Brain microvascular endothelial cell (primary cell): ENCODE measurements around the gene TTLL3.

Experiments
- DNase-seq: peaks from one replicate; pipeline ENCODE4 v3.0.0-alpha.2; 2020
- H3K27ac ChIP-seq: fragments of 250-450 bp; sonication (Bioruptor Pico); 2 replicates; pipeline ENCODE4 v1.5.1; 2020; ENCODE audit warnings: mild to moderate bottlenecking, moderate library complexity
- H3K27me3 ChIP-seq: fragments of 250-450 bp; sonication (Bioruptor Pico); replicated peaks from 2 replicates; pipeline ENCODE4 v1.5.1; 2020; ENCODE audit warnings: mild to moderate bottlenecking
- H3K36me3 ChIP-seq: fragments of 250-450 bp; sonication (Bioruptor Pico); replicated peaks from 2 replicates; pipeline ENCODE4 v1.5.1; 2020; ENCODE audit warnings: mild to moderate bottlenecking
- H3K4me3 ChIP-seq: 2 replicates; pipeline ENCODE4 v1.5.1; 2011; ENCODE audit warnings: low read depth, mild to moderate bottlenecking, control low read depth, low read length, moderate library complexity
- CTCF ChIP-seq: IDR thresholded peaks from 2 replicates; pipeline ENCODE4 v1.5.1; 2011; ENCODE audit warnings: low read depth, mild to moderate bottlenecking, moderate library complexity, low read length, control low read depth, inconsistent platforms; ENCODE audit errors: missing control alignments
- in situ Hi-C: cut with HindIII; loops from 2 replicates; pipeline ENCODE4 v1.10.0; 2017; ENCODE audit warnings: low sequenced_read_pairs, low pct_ligation_motif_present

Gene TTLL3

GRCh38 chr3:9809615-9810432 is at the start of gene TTLL3:
TTLL3 (plus strand) TSS chr3:9810262; CDS start chr3:9810662, 400 bp downstream.
- Histone ChIP-seq H3K27me3 (no peaks in the 10 kb centered on the region), H3K27ac (peak within 1 kb of the TSS; percentile 21), H3K4me3 (peak within 1 kb of the TSS; percentile 54), H3K36me3 (peaks cover 31% of the 10 kb centered on the region)
- in situ Hi-C loops, result no loop called here
- peak; percentile 57 for DNase-seq
- no peak for TF ChIP-seq CTCF

- no peak for TF ChIP-seq CTCF
- no peak for DNase-seq
- Histone ChIP-seq H3K27me3 (no peaks in the 10 kb centered on the region), H3K27ac (no peak overlapping the region), H3K4me3 (no peak overlapping the region), H3K36me3 (peaks cover 23% of the 10 kb centered on the region)
- in situ Hi-C loops, result no loop called here
Observed at GRCh38 chr3:9760779-9761505, 49.1 kb upstream of the TTLL3 start.

- Histone ChIP-seq H3K4me3 (no peak overlapping the region), H3K27me3 (no peaks in the 10 kb centered on the region), H3K27ac (no peak overlapping the region), H3K36me3 (peaks cover 18% of the 10 kb centered on the region)
- in situ Hi-C loops, result no loop called here
- no peak for DNase-seq
- no peak for TF ChIP-seq CTCF
Observed at GRCh38 chr3:9761919-9762318, 48.1 kb upstream of the TTLL3 start.

GRCh38 chr3:9762871-9763270 is 47.2 kb upstream of the TTLL3 start:
- Histone ChIP-seq H3K36me3 (peaks cover 11% of the 10 kb centered on the region), H3K27ac (no peak overlapping the region), H3K27me3 (no peaks in the 10 kb centered on the region), H3K4me3 (no peak overlapping the region)
- in situ Hi-C loops, result no loop called here
- no peak for DNase-seq
- no peak for TF ChIP-seq CTCF

- no peaks in the 10 kb centered on the region for H3K27me3 ChIP-seq
- no peak overlapping the region for H3K27ac ChIP-seq
- DNase-seq, result no peak
- no peak for TF ChIP-seq CTCF
- H3K36me3 ChIP-seq, result peaks cover 3% of the 10 kb centered on the region
- in situ Hi-C loops, result no loop called here
- H3K4me3 ChIP-seq, result no peak overlapping the region
Observed at GRCh38 chr3:9765865-9766264, 44.2 kb upstream of the TTLL3 start.
